Stimulated activated CD8-positive, alpha-beta memory T cell treated with anti-CD3 and anti-CD28 coated beads, Interleukin-12 subunit alpha, Interleukin-12 subunit beta, amount 100 ng/mL, for 1 hour (primary cell): Measurements from ENCODE around the gene ZDHHC21.
"Not testable (repeated sequence)": the region's sequence is repeated elsewhere in the genome, so short reads cannot be mapped to it uniquely, and the experiment has no call there.

ENCODE experiments used
- DNase-seq: peaks from one replicate; pipeline ENCODE4 v3.0.0-alpha.2; 2020; ENCODE audit warnings: low read depth

ZDHHC21 gene

DNA sequence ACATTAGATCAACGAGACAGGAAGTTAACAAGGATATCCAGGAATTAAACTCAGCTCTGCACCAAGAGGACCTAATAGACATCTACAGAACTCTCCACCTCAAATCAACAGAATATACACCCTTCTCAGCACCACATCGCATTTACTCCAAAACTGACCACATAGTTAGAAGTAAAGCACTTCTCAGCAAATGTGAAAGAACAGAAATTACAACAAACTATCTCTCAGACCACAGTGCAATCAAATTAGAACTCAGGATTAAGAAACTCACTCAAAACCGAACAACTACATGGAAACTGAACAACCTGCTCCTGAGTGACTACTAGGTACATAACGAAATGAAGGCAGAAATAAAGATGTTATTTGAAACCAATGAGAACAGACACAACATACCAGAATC is 10.6 kb downstream of the ZDHHC21 start:
- DNase-seq = not testable (repeated sequence)

DNA sequence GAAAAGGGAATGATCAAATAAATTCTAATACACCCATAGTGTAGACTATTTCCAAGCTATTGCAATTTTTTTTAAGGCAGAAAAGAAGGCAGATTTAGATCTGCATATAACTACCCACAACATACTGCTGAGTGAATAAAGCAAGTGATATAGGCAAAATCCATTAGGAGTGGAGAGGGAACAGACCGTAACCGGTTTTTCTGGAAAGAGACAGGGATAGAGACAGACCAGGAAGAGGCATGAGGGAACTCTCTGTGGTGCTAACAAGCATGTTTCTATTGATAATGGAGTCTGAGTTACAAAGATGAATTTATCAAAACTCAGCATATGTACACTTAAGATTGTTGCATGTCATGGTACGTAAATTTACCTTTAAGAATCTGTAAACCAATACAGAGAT is 14.5 kb downstream of the ZDHHC21 start:
- no peak for DNase-seq

DNA sequence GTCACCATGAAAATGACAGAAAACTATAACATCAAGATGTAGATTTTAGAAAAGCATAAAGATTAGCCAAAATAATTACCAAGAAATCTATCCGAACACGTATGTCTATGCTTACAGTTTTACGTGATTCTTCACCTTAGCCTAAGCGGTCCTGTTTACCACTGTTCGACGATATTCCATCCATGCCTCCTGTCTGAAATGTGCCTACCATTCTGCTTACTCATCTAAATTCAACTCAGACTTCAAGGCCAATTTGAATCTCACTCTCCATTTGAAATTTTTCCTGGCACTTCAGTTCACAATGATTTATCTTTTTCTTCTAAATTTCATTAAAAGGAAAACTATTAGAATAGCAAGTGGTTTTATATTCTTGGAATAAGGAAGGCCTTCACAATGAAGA is 15.4 kb downstream of the ZDHHC21 start:
- DNase-seq = no peak

DNA sequence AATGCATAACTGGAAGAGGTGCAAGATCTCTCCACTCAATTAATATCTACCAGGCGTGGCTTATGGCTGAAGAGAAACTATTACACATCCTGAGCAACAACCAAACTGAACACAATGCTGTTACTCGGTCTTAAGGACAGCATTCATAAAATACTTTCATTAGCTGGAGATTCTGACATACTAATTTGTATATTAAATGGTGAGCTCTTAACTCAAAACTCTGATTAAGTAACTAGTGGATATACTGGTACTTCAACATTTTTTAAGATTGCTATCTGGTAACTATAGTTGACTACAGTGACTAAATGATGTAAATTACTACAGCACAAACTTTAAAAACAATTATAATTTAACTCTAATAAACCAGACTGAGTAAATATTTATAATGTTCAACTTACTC is 15.8 kb downstream of the ZDHHC21 start:
- no peak for DNase-seq

DNA sequence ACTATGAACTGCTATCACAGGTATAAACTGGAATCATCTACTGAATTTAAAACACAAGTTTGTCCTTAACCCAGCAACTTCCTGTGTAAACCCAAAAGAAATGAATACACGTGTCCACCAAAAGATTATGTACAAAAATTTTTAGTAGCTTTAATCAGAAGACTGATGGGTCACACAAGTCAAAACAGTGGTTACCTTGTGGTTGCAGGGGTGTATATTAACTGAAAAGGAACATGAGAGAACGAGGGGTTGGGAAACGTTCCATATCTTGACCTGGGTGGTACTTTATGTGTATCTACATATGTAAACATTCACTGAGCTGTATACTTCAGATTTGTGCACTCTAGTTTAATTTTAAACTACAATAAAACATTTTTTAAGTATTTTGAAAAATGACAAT is 18.6 kb downstream of the ZDHHC21 start:
- DNase-seq = no peak

DNA sequence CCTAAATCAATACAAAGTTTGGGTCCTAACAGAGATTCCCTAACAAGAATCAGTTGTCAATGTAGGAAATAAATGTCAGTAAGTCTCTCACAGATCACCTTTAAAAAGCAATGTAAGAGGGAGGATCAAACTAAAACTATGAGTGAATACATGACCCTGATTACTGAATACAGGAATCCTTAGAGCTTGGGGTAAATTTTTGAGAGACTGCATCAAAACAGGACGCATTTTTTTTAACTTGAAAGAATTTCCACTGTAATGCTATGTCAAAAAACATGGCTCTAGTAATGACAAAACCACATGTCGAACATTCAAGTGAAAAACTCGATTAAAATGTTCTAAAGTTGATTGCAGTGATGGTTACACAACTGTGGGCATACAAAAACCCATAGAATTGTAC is 21.9 kb downstream of the ZDHHC21 start:
- no peak for DNase-seq

DNA sequence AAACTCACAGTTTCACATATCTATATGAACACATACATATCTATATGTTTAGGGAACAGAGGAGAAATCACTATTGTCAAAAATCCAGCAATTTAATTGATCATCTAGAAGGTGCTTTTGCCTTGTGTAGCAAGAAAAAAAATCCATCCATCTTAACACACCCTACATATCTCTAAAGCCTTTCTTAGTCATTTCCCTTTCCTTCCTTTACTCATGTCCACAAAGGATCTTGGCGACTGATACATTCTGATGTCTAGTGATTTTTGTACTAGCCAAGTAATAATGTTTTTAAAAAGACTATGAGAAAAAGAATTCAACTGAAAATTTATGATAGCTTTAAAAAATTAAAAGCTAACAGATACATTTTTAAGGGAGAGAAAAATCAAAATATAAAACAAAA is 22.5 kb downstream of the ZDHHC21 start:
- no peak for DNase-seq

DNA sequence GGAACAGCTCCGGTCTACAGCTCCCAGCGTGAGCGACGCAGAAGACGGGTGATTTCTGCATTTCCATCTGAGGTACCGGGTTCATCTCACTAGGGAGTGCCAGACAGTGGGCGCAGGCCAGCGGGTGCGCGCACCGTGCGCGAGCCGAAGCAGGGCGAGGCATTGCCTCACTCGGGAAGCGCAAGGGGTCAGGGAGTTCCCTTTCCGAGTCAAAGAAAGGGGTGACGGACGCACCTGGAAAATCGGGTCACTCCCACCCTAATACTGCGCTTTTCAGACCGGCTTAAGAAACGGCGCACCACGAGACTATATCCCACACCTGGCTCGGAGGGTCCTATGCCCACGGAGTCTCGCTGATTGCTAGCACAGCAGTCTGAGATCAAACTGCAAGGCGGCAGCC is 29.2 kb downstream of the ZDHHC21 start:
- DNase-seq = not testable (repeated sequence)

DNA sequence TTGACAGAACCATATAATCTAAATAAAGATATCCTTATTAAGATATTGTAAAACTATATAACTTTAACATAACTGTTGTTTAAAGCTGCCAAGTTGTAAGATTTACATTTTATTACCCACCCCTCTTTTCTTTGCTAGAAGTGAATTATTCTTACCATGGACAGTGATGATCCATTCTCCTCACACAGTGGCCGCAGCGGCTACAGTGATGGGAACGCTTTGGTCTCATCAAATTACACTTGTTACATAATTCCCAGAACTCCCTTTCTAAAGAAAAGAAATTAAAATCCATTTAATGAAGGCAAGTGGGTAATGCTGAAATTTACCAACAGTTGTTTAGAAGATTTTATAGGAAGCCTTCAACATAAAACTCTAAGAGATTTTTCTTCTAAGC is 31.2 kb downstream of the ZDHHC21 start:
- DNase-seq = no peak

DNA sequence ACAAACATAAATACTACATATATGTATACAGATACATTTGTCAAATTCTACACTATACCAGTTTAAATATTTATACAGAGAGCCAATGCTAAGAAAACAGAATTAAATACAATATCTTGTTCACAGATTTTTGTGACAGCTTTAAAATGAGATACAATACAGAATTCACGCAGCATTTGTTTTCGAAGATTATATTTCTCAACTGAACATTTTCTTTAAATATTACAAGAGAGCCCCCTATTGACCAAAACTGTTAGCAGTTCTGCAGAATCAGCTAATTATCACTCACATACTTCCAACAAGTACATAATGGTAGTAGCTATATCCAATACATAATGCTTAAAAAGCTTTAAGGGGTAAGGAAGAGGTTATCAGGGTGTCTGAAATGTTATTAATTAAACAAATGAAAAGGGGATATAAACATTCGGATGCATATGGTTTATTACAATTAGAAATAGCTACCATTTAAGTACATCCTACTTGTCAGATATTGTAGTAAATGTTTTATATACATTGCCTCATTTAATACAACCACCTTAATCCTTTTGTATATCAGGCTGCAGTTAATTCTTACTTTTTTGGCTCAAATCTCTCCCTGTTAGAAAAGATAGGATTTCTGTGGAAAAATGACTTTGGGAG is 31.7 kb downstream of the ZDHHC21 start:
- no peak for DNase-seq

DNA sequence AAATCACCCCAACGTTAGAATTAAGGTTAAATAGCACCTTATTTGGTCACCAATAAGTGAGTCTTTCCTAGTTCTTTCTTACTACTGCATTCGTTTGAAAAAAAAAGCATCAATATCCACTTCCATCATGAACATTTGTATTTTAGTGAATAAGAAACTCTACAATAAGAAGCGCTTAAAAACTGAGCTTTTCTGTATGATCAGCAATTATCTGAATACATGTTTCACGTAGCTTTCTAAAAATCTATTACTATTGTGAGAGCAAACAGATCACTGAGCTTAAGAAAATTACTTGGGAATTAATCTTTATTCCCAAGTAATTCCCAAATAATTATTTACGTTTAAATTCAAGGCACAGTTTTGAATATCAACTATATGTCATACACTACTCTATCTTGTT is 32.5 kb downstream of the ZDHHC21 start:
- DNase-seq = no peak

DNA sequence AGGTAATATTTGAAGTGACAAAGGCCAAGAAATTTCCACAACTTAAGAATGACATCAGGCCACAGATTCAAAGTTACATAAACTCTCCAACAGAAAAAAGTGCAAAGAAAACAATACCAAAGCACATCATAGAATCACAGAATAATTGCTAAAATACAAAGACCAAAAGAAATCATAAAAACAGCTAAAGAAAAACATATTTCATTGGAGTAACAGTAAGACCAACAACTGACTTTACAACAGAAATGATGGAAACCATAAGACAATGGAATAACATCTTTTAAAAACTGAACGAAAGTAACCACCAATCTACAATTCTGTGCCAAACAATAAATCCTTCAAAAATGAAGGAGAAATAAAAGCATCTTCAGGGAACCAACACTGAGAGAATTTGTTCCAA is 38.3 kb downstream of the ZDHHC21 start:
- DNase-seq = no peak

DNA sequence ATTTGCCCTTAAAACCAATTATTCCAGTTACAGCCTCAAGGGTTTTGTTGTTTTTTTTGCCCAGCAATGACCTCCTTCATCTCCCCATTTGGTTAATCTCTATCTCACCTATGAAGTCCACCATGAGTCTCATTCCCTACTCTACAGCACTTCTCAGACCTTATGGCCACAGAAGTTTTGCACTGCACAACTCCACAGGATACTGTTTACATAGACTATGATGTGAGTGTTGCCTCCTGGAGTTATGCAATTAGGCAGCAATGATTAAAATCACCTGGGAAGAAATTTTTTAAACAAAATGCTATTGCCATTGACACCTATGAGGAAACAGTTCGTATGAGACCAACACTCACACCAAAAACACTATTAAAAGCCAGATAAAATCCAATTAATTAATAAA is 39.7 kb downstream of the ZDHHC21 start:
- DNase-seq = no peak

DNA sequence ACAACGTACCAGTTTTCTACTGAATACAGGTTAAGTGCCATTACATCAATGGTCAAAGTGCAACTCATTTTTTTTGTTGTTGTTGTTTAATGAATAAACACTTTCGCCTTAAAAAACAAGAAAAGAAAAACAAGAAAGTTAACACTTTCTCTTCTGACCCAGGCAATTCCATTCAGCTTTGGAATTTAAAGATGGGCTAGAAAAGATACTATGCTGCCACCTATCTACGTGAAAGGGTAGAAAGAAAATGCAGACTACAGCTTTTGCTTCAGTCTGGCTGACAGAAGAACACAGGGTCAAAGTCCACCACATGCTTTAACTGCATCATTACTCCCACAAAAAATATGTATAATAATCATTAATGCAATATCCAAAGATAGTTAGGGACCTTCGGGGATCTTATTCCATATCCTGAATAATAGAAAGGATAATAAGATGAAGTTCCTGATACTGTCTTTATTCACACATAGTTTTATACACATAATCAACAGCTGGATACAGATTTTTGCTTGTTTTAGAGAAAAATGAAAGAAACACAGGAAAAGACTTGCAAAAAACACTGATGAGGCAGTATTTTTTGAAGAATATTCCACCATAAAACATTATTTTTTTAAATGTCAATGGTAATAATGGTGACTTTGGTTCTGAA is 40.4 kb downstream of the ZDHHC21 start:
- no peak for DNase-seq

DNA sequence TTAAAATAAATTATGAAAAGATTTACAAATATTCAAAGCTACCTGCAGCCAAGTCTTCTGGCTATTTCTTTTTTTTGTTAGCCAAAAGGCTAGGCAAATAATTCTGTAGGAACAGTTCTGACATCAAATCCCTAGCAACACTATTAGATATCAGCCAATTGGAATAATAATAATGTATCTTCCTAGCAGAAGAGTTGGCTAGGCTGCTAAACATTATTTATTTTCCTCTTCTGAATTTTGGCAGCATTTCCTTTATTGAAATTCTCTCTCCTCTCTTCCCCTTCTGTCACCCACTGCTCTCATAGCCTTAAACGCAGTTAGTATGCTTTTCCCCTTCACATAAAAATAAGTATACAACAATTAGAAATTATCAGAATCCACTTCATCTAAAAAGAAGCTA is 42.6 kb downstream of the ZDHHC21 start:
- no peak for DNase-seq

DNA sequence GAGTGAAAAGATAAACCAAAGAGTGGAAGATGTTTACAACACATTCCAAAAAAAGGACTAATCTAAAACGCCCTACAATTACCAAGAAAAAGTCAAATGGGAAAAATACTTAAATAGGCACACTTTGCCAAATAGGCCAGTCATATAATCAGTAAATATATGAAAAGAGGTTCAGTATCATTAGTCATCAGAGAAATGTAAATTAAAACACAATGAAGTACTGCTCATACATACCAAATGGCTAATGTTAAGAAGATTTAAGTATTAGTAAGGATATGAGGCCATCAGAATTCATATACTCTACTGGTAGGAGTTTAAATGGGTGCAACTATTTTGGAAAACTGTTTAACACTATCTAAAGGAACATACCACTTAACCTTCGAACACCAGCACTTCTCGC is 47.6 kb downstream of the ZDHHC21 start:
- DNase-seq = no peak

DNA sequence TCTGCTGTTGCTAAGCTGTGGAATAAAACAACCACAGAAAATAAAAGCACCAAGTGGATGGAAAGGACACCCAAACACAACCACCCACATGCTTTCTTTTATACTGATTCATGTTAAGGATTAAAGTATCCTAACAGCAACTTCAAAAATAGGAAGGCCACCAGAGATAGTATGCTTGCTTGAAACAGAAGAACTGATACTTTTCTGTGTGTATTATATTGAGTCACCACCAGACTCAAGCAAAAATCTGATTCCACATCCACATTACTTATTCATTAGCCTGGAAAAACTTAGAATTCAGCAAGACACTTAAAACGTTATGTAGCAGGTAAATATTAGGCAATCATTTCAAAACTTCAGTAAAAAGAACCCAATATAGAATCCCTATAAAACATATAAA is 52.3 kb downstream of the ZDHHC21 start:
- no peak for DNase-seq

DNA sequence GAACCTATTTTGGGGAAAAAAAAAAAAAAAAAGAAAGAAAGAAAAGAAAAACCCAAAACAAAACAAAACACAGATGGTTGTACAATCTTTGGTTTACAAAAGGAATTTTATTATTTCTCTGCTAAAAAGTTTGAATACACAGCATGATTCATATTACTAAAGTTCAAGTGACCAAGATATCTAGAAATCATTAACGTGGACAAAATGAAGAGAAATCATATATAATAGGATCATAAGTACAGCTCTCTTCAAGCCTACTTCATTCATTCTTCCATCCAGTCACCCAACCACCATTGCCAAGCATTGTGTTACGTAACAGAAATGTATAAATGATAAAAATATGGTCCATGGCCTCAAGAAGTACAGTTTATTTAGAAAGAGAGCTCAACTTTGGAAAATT is 52.9 kb downstream of the ZDHHC21 start:
- no peak for DNase-seq

DNA sequence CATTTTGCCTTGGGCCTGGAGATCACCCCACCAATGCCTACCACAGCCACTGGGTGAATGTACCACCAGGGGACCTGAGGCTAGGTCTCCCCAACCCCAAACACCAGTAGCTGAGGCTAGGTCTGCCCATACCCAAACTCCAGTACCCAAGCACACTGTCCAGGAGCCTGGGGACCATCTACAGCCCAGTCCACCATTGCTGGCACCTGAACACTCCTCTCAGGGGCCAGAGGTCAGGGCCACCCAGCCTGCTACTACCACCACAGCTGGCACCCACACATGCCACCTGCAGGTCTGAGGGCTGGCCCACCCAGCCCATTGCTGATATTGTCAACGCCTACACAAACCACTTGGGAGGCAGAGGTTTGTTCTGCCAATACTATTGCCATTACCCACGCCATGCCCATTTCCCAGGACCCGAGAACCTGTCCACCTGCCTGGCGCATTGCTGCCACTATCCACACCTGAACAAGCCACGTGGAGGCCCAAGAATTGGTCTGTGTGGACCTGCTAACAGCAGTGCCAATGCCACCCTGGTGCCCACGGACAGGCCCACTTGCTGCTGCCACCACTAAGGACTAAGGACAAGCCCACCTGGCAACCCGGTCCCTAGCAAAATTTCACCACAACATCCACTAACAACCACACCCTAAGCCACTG is 59.2 kb downstream of the ZDHHC21 start:
- DNase-seq = no peak

DNA sequence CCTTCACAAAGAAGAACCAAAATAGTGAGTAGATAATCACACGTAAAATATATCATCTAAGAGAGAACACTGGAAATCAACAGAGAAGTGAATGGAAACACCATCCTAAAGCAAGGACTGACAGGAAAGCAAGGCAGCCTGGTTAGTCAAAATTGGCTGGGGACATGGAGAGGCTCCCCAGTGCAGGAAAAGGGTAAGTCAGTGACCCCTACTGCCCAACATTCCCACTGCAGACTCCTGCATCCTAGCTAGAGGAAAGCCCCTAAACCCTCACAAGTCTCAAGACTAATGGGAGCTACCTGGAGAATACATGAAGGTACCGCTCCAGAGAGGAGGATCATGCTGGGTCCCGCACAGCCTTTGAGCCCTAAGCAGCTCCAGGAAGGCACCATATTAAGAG is 60.1 kb downstream of the ZDHHC21 start:
- DNase-seq = no peak

DNA sequence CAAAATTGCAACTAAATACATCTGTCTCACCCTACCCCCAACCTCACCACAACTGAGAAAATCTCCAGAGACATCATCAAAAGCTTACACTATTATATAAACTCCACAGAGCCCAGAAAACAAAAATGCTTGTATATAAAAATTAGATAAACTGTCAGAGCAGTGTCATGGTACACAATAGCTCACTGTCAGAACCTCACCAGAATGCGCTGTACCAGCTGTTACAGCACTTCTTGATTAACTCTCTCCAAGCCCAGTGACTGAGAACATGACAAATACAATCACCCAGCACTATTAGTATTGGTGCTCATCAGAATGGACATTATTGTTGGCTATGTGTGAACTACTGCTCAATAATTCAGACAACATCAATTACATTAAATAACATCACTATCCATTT is 65.7 kb downstream of the ZDHHC21 start:
- DNase-seq = no peak

DNA sequence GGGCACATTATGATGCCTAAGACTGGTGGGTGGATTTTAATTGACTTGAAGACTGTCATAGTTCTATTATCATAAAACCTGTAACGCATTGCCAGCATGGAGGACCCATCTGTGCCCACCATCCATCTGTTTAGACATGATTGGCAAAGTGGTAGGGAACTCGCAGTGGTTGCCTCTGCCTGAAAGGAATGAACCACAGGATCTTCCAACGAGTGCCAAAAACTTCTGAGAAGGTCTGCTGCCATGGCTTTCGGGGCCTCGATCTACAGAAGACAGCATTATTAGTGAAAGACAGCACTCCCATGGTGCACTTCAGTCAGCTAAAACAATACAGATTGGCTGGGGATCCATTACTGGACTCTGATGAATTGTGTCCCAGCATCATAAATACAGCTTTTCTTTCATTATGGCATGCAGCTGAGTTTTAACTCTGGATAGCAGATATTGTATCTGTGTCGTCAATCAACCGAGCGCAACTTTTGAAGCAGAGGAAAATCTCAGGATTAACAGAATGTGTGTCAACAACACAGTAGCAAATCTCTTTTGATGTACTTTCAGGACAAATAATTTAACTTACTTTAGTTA is 74.3 kb downstream of the ZDHHC21 start:
- no peak for DNase-seq

DNA sequence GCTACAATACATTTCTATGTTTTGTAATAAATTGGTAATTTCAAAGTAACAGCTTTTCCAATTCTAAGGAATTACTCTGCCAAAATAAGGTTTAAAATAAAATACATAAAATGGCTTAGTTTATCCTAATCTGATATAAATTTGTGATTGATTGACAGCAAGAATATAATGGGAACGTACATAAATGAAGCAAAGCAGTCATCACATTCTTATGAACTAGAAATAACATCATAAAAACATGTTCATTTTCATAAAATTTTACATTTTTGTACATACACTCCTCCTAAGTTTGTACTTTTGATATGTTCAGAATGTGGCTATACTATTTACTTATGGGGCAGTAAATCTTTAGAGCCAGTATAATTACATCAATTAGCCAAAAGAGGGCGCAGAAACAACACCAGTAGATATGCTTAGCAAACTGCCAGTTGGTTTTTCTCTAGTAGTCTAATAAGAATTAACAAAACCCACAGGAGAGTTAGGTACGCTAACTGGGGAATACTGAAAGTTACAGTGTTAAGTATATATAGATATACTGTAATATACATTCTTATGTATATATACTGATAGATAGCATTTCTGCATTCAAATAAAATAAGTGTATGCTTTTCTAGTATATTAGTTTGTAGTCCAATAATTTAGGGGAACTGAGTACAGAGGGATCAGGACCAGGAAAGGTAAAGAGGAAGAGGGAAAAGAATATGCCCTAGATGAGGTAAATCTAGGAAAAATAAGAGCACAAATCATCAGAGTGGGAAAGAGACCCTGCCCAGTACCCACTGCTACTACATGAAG is 76.8 kb downstream of the ZDHHC21 start:
- DNase-seq = no peak
